GM21390 (cell line): ENCODE measurements around the gene VEPH1.

ENCODE experiments used
- ATAC-seq: cut with Tn5 transposase; IDR thresholded peaks from one replicate; pipeline ENCODE4 v1.9.1; 2021; ENCODE audit not compliant: unreplicated experiment

VEPH1 gene

DNA sequence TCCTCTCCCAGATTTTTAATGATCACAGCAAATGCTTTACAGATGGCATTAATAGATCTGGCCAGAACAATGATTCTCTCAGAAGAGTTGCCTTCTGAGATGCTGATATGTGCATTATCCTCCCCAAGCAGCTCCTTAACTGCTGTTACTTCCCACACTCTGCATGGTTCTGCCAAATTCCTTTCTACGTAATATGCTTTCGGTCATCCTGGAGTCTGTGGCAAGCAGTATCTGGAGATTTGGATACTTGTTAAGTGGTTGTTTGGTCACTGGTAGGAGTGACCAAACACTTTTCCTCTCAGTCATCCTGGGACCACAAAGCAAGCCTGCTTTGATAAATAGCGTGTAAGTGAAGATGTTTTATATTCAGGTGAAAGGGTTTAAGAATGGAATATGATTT, 272.1 kb downstream of the VEPH1 start:
- no peak for ATAC-seq

GRCh38 chr3:157226173-157226847, 276.9 kb downstream of the VEPH1 start:
- ATAC-seq: peak; percentile 66

DNA sequence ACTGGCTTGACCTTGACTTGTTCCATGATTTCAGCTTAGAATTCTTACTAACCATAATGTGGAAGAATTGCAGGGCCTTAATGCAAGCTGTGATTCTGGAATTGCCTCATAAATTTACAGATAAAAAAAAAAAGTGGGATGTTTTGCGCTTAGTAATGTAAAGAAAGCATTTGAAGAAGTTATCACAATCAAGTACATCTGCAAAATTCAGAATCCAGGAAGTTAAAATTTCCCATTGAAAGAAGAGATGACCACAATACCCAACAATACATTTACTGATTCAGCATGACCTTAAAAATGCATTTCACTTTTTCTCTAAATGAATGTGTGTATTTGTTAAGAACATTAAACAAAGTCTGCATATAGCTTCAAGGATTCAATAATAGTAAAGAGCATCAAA, 278.2 kb downstream of the VEPH1 start:
- ATAC-seq: no peak

DNA sequence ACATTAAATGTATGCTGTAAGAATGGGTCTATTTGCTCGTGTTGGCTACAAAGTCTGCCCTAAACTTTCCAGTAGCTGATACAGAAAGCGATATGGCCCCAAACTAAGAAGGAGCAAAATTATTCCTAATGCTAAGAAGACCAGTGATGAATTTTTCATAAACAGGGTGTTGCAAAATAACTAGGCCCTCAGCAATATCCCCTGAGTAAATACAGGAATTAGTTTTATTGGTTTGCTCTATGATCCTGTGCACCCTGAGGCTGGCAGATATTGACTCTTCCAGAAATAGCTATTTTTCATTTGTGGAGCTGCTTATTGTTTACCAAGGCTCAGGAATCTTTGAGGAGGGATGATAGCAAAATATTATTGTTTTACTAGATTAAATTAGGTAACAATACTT, 282.3 kb downstream of the VEPH1 start:
- ATAC-seq: no peak

- no peak for ATAC-seq
Observed at GRCh38 chr3:157220211-157220610, 283.0 kb downstream of the VEPH1 start.

GRCh38 chr3:157219215-157219614, 284.0 kb downstream of the VEPH1 start:
- no peak for ATAC-seq
